K562 treated with DMSO at 1 percent for 48 hours (cell line): ENCODE results near the gene AIFM2. TPM values are rescaled to one million over a fixed set of nuclear protein-coding genes. Genes with fewer than 3 reads are reported as not detected.

Experiments used
- total RNA-seq: library from RNA; unstranded; fragments of 300-600 nt; gene quantifications from 2 replicates; pipeline ENCODE4 v1.2.3, GENCODE V29; 2022; ENCODE audit warnings: low replicate concordance; ENCODE audit errors: extremely low read depth

Gene AIFM2
- not detected in 2 replicates for total RNA-seq

GRCh38 chr10:70132098-70133029 is at the start of gene AIFM2:
Gene AIFM2, minus strand, starts transcription at chr10:70132825. Its CDS starts 8,741 bp downstream, at chr10:70124084.

GRCh38 chr10:70146489-70147258 is 14.0 kb upstream of the AIFM2 start, which contains the start of gene TYSND1:
Gene TYSND1, minus strand, starts transcription at chr10:70146700. Its CDS starts 114 bp downstream, at chr10:70146586.

Other genes starting within 250 kb of the AIFM2 start
- not detected in 2 replicates for gene MACROH2A2, start 80.0 kb downstream of the AIFM2 start, total RNA-seq
- gene TYSND1, start 13.9 kb upstream of the AIFM2 start, total RNA-seq = not detected in 2 replicates
- not detected in 2 replicates for gene SAR1A, start 37.7 kb upstream of the AIFM2 start, total RNA-seq
- not detected in 2 replicates for gene PPA1, start 100.6 kb upstream of the AIFM2 start, total RNA-seq
- gene NPFFR1, start 151.2 kb upstream of the AIFM2 start, total RNA-seq = not detected in 2 replicates
- gene LRRC20, start 249.8 kb upstream of the AIFM2 start, total RNA-seq = not detected in 2 replicates